T-helper 17 cell (primary cell): ENCODE results near the gene LIN9. TPM values are rescaled to one million over a fixed set of nuclear protein-coding genes. Genes with fewer than 3 reads are reported as not detected.

ENCODE experiments used
- ATAC-seq: fragments of 150-1000 bp; cut with Tn5 transposase; 2 replicates; pipeline ENCODE4 v1.10.0; 2021; ENCODE audit warnings: mild to moderate bottlenecking, moderate library complexity
- DNase-seq, 3 donors: peaks; one replicate each; pipeline versions ENCODE4 v3.0.0 to v3.0.0-alpha.2; 2020 to 2021
- H3K9me3 ChIP-seq: one replicate; pipeline ENCODE4 v1.7.0; 2013; ENCODE audit warnings: low read length, mild to moderate bottlenecking; ENCODE audit not compliant: control insufficient read depth, poor library complexity, severe bottlenecking
- H3K27ac Mint-ChIP-seq: one replicate; pipeline ENCODE4 v1.8.0; 2022; ENCODE audit warnings: mild to moderate bottlenecking, moderate library complexity, mixed read lengths
- H3K27me3 Mint-ChIP-seq: one replicate; pipeline ENCODE4 v1.8.0; 2022; ENCODE audit warnings: mixed read lengths
- H3K36me3 Mint-ChIP-seq: one replicate; pipeline ENCODE4 v1.8.0; 2022; ENCODE audit warnings: low read depth, mixed read lengths
- H3K4me1 Mint-ChIP-seq: one replicate; pipeline ENCODE4 v1.8.0; 2022; ENCODE audit warnings: mild to moderate bottlenecking, mixed read lengths
- H3K4me3 Mint-ChIP-seq: one replicate; pipeline ENCODE4 v1.8.0; 2022; ENCODE audit warnings: mild to moderate bottlenecking, moderate library complexity, mixed read lengths
- total RNA-seq, 4 donors: library from RNA in 2 of 4; stranded (reverse) in 2 of 4; gene quantifications; one replicate each; pipeline ENCODE4 v1.2.3 and lab custom pipeline; 2022 to 2026

LIN9 gene
- total RNA-seq, 2 donors from 2014 or later = 2.5 to 2.8 TPM

DNA sequence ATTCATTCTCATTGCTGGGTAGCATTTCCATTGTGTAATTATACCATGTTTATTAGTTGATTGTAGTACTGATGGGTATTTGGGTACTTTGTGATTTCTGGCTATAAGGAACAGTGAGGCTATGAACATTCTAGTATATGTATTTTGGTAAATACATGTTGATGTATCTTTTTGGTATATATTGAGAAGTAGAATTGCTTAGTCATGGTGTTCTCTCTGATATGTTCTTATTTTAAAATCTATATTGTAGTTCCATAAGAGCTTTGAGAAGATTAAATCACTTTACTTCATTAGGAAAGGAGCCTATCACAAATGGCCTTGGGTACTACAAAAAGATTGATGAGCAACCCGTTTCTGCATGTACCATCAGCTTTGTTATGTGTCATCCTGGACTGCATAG lies 72.1 kb downstream of the LIN9 start:
- no peak overlapping the region for H3K4me3 Mint-ChIP-seq
- ATAC-seq = no peak
- no peaks in the 10 kb centered on the region for H3K36me3 Mint-ChIP-seq
- no peaks in the 10 kb centered on the region for H3K27me3 Mint-ChIP-seq
- H3K27ac Mint-ChIP-seq = no peak overlapping the region
- no peak for DNase-seq
- no peaks in the 10 kb centered on the region for H3K4me1 Mint-ChIP-seq
- no peaks in the 10 kb centered on the region for H3K9me3 ChIP-seq

DNA sequence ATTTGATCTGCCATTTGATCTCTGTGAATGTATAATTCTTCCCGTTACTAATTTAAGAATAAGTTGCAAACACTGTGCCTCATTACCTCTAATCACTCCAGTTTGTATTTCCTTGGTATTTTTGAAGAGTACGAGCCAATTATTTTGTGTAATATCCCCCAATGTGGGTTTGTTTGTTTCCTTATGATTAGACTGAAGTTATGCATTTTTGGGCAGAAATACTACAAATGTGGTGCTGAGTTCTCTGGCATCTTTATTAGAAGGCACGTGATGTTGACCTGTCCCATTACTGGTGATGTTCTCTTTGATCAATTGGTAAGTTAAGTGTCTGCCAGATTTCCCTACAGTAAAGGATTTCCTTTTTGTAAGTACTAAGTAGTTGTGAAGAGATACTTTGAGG lies 75.2 kb downstream of the LIN9 start:
- Mint-ChIP-seq H3K4me3 (no peak overlapping the region), H3K36me3 (peaks cover 2% of the 10 kb centered on the region), H3K27me3 (no peaks in the 10 kb centered on the region), H3K4me1 (peaks cover 4% of the 10 kb centered on the region), H3K27ac (no peak overlapping the region)
- DNase-seq = no peak
- no peak for ATAC-seq
- H3K9me3 ChIP-seq = no peaks in the 10 kb centered on the region

DNA sequence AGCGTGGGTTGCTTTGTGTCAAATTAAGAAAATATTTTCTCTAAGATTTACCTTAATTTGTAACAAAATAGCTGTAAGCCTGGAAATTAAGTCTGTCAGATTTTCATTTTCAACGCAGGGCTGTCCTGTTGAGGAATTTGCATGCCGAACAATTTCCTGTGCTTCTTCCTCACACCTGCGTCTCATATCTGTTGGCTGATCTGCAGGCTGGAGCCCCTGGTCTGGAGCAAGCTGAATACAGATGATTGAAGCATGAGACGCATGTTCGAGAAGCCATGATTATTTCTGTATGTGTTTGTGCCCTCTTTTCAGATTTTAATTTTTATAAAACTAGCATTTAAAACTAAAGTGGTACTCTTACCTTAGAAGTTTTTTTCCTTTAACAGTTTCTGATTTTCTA lies 75.7 kb downstream of the LIN9 start:
- Mint-ChIP-seq H3K4me1 (peaks cover 4% of the 10 kb centered on the region), H3K36me3 (peaks cover 2% of the 10 kb centered on the region), H3K27me3 (no peaks in the 10 kb centered on the region), H3K4me3 (no peak overlapping the region), H3K27ac (no peak overlapping the region)
- DNase-seq (no peak), ATAC-seq (no peak)
- H3K9me3 ChIP-seq = no peaks in the 10 kb centered on the region

DNA sequence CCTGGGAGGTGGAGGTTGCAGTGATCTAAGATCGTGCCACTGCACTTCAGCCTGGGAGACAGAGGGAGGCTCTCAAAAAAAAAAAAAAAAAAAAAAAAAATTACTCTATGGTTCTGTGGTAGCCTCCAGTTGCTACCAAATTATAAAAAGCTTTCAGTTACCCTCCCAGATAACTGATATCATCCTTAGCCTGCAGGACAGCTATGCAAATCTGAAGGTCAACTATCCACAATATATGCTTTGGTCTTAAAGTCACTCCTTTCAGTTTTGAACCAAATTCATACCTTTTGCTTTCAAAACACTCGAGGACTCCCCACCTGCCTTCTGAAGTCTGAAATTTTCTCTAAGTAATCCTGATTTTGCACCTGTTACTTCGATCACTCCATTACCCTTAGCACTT lies 82.4 kb downstream of the LIN9 start:
- Mint-ChIP-seq H3K4me1 (peaks cover 4% of the 10 kb centered on the region), H3K4me3 (no peak overlapping the region), H3K27ac (no peak overlapping the region), H3K27me3 (peaks cover 32% of the 10 kb centered on the region), H3K36me3 (peaks cover 2% of the 10 kb centered on the region)
- H3K9me3 ChIP-seq = no peaks in the 10 kb centered on the region
- ATAC-seq (no peak), DNase-seq (no peak)

DNA sequence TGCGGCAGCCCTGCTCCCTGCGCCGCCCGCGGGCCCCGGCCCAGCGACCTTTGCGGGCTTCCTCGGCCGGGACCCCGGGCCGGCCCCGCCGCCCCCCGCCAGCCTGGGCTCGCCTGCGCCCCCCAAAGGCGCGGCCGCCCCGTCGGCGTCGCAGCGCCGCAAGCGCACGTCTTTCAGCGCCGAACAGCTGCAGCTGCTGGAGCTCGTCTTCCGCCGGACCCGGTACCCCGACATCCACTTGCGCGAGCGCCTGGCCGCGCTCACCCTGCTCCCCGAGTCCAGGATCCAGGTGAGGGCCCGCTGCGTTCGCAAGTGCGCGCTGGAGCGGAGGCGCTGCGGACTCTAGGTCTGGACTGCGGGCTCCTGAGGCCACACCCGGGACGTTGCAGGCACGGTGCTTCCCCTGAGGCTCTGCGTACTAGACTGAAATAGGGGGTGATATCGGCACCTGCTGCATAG lies 85.1 kb downstream of the LIN9 start:
- Mint-ChIP-seq H3K27ac (no peak overlapping the region), H3K4me1 (no peaks in the 10 kb centered on the region), H3K4me3 (peak overlapping the region; percentile 87), H3K27me3 (peaks cover 39% of the 10 kb centered on the region), H3K36me3 (no peaks in the 10 kb centered on the region)
- peak; percentile 63 for ATAC-seq
- H3K9me3 ChIP-seq = no peaks in the 10 kb centered on the region
- no peak for DNase-seq

- peaks cover 39% of the 10 kb centered on the region for H3K27me3 Mint-ChIP-seq
- ATAC-seq (peak; percentile 32), DNase-seq (no peak)
- H3K27ac Mint-ChIP-seq = no peak within 1 kb of the TSS
- no peaks in the 10 kb centered on the region for H3K36me3 Mint-ChIP-seq
- peak within 1 kb of the TSS; percentile 87 for H3K4me3 Mint-ChIP-seq
- no peaks in the 10 kb centered on the region for H3K4me1 Mint-ChIP-seq
- no peaks in the 10 kb centered on the region for H3K9me3 ChIP-seq
These were observed 85.7 kb downstream of the LIN9 start, which contains the start of gene MIXL1 for GRCh38 chr1:226223157-226223785. Gene MIXL1 (plus strand): TSS chr1:226223664. CDS start chr1:226223682, 18 bp downstream.

DNA sequence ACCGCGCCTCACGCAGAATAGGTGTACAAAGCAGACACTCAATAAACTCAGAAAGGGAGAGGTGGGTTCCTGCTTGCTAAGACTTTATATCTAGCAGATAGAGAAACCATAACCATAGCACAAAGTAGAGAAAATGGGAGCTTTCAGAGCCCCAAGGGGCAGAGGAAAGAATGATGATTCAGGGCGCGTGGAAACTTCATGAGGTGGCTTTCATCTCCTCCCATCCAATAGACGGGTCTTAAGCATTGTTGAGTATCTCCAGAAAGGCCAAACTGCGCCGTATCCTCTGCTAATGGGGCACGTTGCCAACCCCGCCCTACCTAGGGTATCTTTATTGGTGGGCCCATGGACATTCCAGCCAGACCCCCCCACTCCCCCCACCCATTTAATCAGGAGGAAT lies 86.3 kb downstream of the LIN9 start:
- Mint-ChIP-seq H3K36me3 (no peaks in the 10 kb centered on the region), H3K27ac (no peak overlapping the region), H3K27me3 (peaks cover 39% of the 10 kb centered on the region), H3K4me1 (no peaks in the 10 kb centered on the region), H3K4me3 (peak overlapping the region; percentile 66)
- DNase-seq (no peak), ATAC-seq (no peak)
- H3K9me3 ChIP-seq = no peaks in the 10 kb centered on the region

- H3K4me1 Mint-ChIP-seq = no peaks in the 10 kb centered on the region
- no peak overlapping the region for H3K4me3 Mint-ChIP-seq
- no peaks in the 10 kb centered on the region for H3K9me3 ChIP-seq
- ATAC-seq = no peak
- no peaks in the 10 kb centered on the region for H3K36me3 Mint-ChIP-seq
- DNase-seq = no peak
- no peak overlapping the region for H3K27ac Mint-ChIP-seq
- peaks cover 31% of the 10 kb centered on the region for H3K27me3 Mint-ChIP-seq
These were observed 88.3 kb downstream of the LIN9 start for GRCh38 chr1:226220473-226221189.

GRCh38 chr1:226217273-226217672 lies 91.7 kb downstream of the LIN9 start:
- DNase-seq = no peak
- Mint-ChIP-seq H3K36me3 (no peaks in the 10 kb centered on the region), H3K4me1 (no peaks in the 10 kb centered on the region), H3K4me3 (no peak overlapping the region), H3K27ac (no peak overlapping the region), H3K27me3 (peaks cover 12% of the 10 kb centered on the region)
- no peaks in the 10 kb centered on the region for H3K9me3 ChIP-seq
- ATAC-seq = no peak

GRCh38 chr1:226216056-226216455 lies 92.9 kb downstream of the LIN9 start:
- Mint-ChIP-seq H3K36me3 (no peaks in the 10 kb centered on the region), H3K4me1 (no peaks in the 10 kb centered on the region), H3K27me3 (peaks cover 7% of the 10 kb centered on the region), H3K27ac (peak overlapping the region; percentile 14), H3K4me3 (no peak overlapping the region)
- H3K9me3 ChIP-seq = no peaks in the 10 kb centered on the region
- ATAC-seq (no peak), DNase-seq (no peak)

GRCh38 chr1:226215239-226215638 lies 93.7 kb downstream of the LIN9 start:
- H3K9me3 ChIP-seq = no peaks in the 10 kb centered on the region
- Mint-ChIP-seq H3K4me3 (no peak overlapping the region), H3K36me3 (no peaks in the 10 kb centered on the region), H3K27ac (peak overlapping the region; percentile 14), H3K4me1 (no peaks in the 10 kb centered on the region), H3K27me3 (peaks cover 7% of the 10 kb centered on the region)
- ATAC-seq (no peak), DNase-seq (no peak)

GRCh38 chr1:226212545-226212944 lies 96.4 kb downstream of the LIN9 start:
- Mint-ChIP-seq H3K4me3 (no peak overlapping the region), H3K27ac (no peak overlapping the region), H3K27me3 (no peaks in the 10 kb centered on the region), H3K36me3 (no peaks in the 10 kb centered on the region), H3K4me1 (no peaks in the 10 kb centered on the region)
- no peak for ATAC-seq
- no peaks in the 10 kb centered on the region for H3K9me3 ChIP-seq
- DNase-seq = no peak

DNA sequence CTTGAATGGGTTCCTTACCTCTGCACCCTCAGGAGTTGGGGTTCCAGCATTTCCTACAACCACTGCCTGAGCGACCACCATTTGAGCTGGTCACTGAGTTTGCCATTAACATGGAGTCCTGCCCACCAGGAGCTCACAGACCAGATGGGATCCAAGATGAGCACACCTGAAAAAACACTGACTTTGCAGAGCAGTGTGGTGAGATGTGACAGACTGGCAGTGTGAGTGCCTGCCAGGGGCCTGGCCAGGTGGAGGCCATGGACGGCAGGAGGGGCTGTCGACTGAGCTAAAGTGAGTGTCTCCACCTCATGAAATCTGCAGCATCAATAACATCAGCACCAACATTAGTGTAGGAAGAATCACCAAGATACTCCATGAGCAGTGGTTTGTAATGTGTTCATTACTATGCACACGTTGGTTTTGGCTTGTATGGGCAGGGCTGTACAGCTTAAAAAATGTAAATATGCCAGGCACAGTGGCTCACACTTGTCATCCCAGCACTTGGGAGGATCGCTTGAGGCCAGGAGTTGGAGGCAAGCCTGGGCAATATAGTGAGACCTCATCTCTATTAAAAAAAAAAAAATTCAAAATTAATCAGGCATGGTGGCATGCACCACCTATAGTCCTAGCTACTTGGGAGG lies 97.7 kb downstream of the LIN9 start:
- peak overlapping the region; percentile 9 for H3K27ac Mint-ChIP-seq
- no peaks in the 10 kb centered on the region for H3K4me1 Mint-ChIP-seq
- H3K4me3 Mint-ChIP-seq = no peak overlapping the region
- H3K27me3 Mint-ChIP-seq = peaks cover 6% of the 10 kb centered on the region
- H3K9me3 ChIP-seq = no peaks in the 10 kb centered on the region
- ATAC-seq = no peak
- no peak for DNase-seq
- no peaks in the 10 kb centered on the region for H3K36me3 Mint-ChIP-seq
